Activated naive CD4-positive, alpha-beta T cell treated with anti-CD3 and anti-CD28 coated beads, Interleukin-2, amount 50 U/mL, for 16 hours (primary cell): ENCODE measurements around the gene GLB1L3.
"Not testable (repeated sequence)": the region's sequence is repeated elsewhere in the genome, so short reads cannot be mapped to it uniquely, and the experiment has no call there.

Experiments used
- DNase-seq: peaks from one replicate; pipeline ENCODE4 v3.0.0-alpha.2; 2020

GLB1L3 gene

GRCh38 chr11:134252346-134253187 is 23.6 kb upstream of the GLB1L3 start:
- peak; percentile 31 for DNase-seq

- DNase-seq: peak; percentile 96
Measured at GRCh38 chr11:134253188-134253993, 22.8 kb upstream of the GLB1L3 start, which contains the start of the genes ACAD8 and THYN1. ACAD8 (plus strand) TSS chr11:134253568; CDS start chr11:134253601, 33 bp downstream. THYN1 (minus strand) TSS chr11:134253352; CDS start chr11:134252882, 470 bp downstream.

GRCh38 chr11:134254433-134255183 is 21.6 kb upstream of the GLB1L3 start:
- no peak for DNase-seq

GRCh38 chr11:134255184-134255561 is 21.0 kb upstream of the GLB1L3 start:
- DNase-seq: not testable (repeated sequence)

GRCh38 chr11:134257101-134257500 is 19.1 kb upstream of the GLB1L3 start:
- DNase-seq: no peak

- no peak for DNase-seq
Measured at GRCh38 chr11:134258577-134258976, 17.6 kb upstream of the GLB1L3 start.

GRCh38 chr11:134260503-134260902 is 15.7 kb upstream of the GLB1L3 start:
- no peak for DNase-seq

- no peak for DNase-seq
Measured at GRCh38 chr11:134260983-134261382, 15.2 kb upstream of the GLB1L3 start.

- DNase-seq: peak; percentile 45
Measured at GRCh38 chr11:134261626-134262488, 14.3 kb upstream of the GLB1L3 start.

GRCh38 chr11:134264966-134265764 is 11.0 kb upstream of the GLB1L3 start:
- no peak for DNase-seq

GRCh38 chr11:134266440-134266839 is 9.7 kb upstream of the GLB1L3 start:
- DNase-seq: no peak

GRCh38 chr11:134266841-134267251 is 9.3 kb upstream of the GLB1L3 start:
- DNase-seq: no peak

- no peak for DNase-seq
Measured at GRCh38 chr11:134267461-134267860, 8.7 kb upstream of the GLB1L3 start.

GRCh38 chr11:134267966-134268365 is 8.2 kb upstream of the GLB1L3 start:
- DNase-seq: no peak

- no peak for DNase-seq
Measured at GRCh38 chr11:134270250-134270714, 5.9 kb upstream of the GLB1L3 start.

- DNase-seq: no peak
Measured at GRCh38 chr11:134271978-134272377, 4.2 kb upstream of the GLB1L3 start.

GRCh38 chr11:134272381-134273316 is 3.5 kb upstream of the GLB1L3 start:
- no peak for DNase-seq

- no peak for DNase-seq
Measured at GRCh38 chr11:134273317-134273712, 2.9 kb upstream of the GLB1L3 start.

GRCh38 chr11:134275188-134275533 is 1.0 kb upstream of the GLB1L3 start:
- DNase-seq: no peak
